ENCODE data around the gene MCU. TPM values are rescaled to one million over a fixed set of nuclear protein-coding genes. Genes with fewer than 3 reads are reported as not detected.

Gene MCU
- total RNA-seq, 1 experiment from 2014 or later = 26.8 TPM

GRCh38 chr10:72649291-72649690 is 42.7 kb upstream of the MCU start:
- Histone ChIP-seq H3K27ac (ENCODE audit: low read depth, low read length) (no peak overlapping the region), H3K36me3 (ENCODE audit: control insufficient read depth in 1 of 2, insufficient read depth in 2 of 2, low read length in 2 of 2) (no peaks in the 10 kb centered on the region), H3K4me1 (ENCODE audit: control insufficient read depth in 1 of 2, insufficient read depth in 2 of 2, low read length in 2 of 2) (no peaks in the 10 kb centered on the region), H2AFZ (ENCODE audit: low read depth, low read length, poor library complexity, severe bottlenecking) (no peak overlapping the region), H3K9me2 (ENCODE audit: insufficient read depth) (no peaks in the 10 kb centered on the region), H3K79me2 (ENCODE audit: insufficient read depth, low read length) (no peaks in the 10 kb centered on the region), H3K4me2 (ENCODE audit: low read length) (no peak overlapping the region), H3K9me3 (ENCODE audit: control insufficient read depth in 1 of 2, insufficient read depth in 1 of 2, low read depth in 1 of 2, low read length in 2 of 2) (no peaks in the 10 kb centered on the region), H3K9ac (ENCODE audit: low read length) (no peak overlapping the region), H3K27me3 (ENCODE audit: insufficient read depth, low read length) (no peaks in the 10 kb centered on the region), H3K4me3 (replicated peaks in 1 of 2; ENCODE audit: low read depth in 1 of 2, low read length in 2 of 2) (no peak overlapping the region), H4K20me1 (ENCODE audit: insufficient read depth) (no peaks in the 10 kb centered on the region)
- intact Hi-C loops (cut with micrococcal nuclease) = no loop called here
- BruUV-seq (replicated peaks) = no TSS peak
- DNase-seq (ENCODE audit: low read depth, low spot score) (no peak), ATAC-seq (no peak)
- ChIA-PET RAD21 (ENCODE audit: low non-redundant PET in 1 of 2, low total read pairs in 2 of 2, uncharacterized antibody in 2 of 2, unreplicated experiment in 2 of 2) (no interaction called here), POLR2A (no interaction called here), CTCF (no interaction called here)
- TF ChIP-seq ZBTB33 (IDR thresholded peaks at IDR 0.05; ENCODE audit: extremely low read depth, insufficient replicate concordance, low read length) (no peak), POLR2A (IDR thresholded peaks at IDR 0.05; ENCODE audit: borderline replicate concordance, extremely low read depth, insufficient read depth, insufficient read length) (no peak), ELF1 (IDR thresholded peaks at IDR 0.05; ENCODE audit: borderline replicate concordance, low read depth) (no peak), FOSL1 (IDR thresholded peaks at IDR 0.05; ENCODE audit: low read depth) (no peak), EZH2phosphoT487 (IDR thresholded peaks at IDR 0.05; ENCODE audit: borderline replicate concordance) (no peak), EZH2 (IDR thresholded peaks at IDR 0.05) (no peak), ZFX (IDR thresholded peaks at IDR 0.05) (no peak)

GRCh38 chr10:72653383-72654096 is 38.4 kb upstream of the MCU start:
- no peak overlapping the region for H3K9ac ChIP-seq (ENCODE audit: low read length)
- no peaks in the 10 kb centered on the region for H3K27me3 ChIP-seq (ENCODE audit: insufficient read depth, low read length)
- H3K36me3 ChIP-seq (ENCODE audit: control insufficient read depth in 1 of 2, insufficient read depth in 2 of 2, low read length in 2 of 2) = no peaks in the 10 kb centered on the region
- H3K4me2 ChIP-seq (ENCODE audit: low read length) = no peak overlapping the region
- H3K27ac ChIP-seq (ENCODE audit: low read depth, low read length) = no peak overlapping the region
- no peak overlapping the region for H3K4me3 ChIP-seq (replicated peaks in 1 of 2; ENCODE audit: low read depth in 1 of 2, low read length in 2 of 2)
- ChIA-PET POLR2A (no interaction called here), CTCF (no interaction called here), RAD21 (ENCODE audit: low non-redundant PET in 1 of 2, low total read pairs in 2 of 2, uncharacterized antibody in 2 of 2, unreplicated experiment in 2 of 2) (no interaction called here)
- no peaks in the 10 kb centered on the region for H3K9me2 ChIP-seq (ENCODE audit: insufficient read depth)
- intact Hi-C loops (cut with micrococcal nuclease) = no loop called here
- H3K4me1 ChIP-seq (ENCODE audit: control insufficient read depth in 1 of 2, insufficient read depth in 2 of 2, low read length in 2 of 2) = no peaks in the 10 kb centered on the region
- ATAC-seq (no peak), DNase-seq (ENCODE audit: low read depth, low spot score) (no peak)
- no TSS peak for BruUV-seq (replicated peaks)
- no peak overlapping the region for H2AFZ ChIP-seq (ENCODE audit: low read depth, low read length, poor library complexity, severe bottlenecking)
- H4K20me1 ChIP-seq (ENCODE audit: insufficient read depth) = no peaks in the 10 kb centered on the region
- no peaks in the 10 kb centered on the region for H3K79me2 ChIP-seq (ENCODE audit: insufficient read depth, low read length)
- H3K9me3 ChIP-seq (ENCODE audit: control insufficient read depth in 1 of 2, insufficient read depth in 1 of 2, low read depth in 1 of 2, low read length in 2 of 2) = no peaks in the 10 kb centered on the region
- TF ChIP-seq JUND (IDR thresholded peaks at IDR 0.05) (no peak), ATF3 (IDR thresholded peaks at IDR 0.05) (no peak), MAX (IDR thresholded peaks at IDR 0.05) (no peak), POLR2AphosphoS5 (IDR thresholded peaks at IDR 0.05; ENCODE audit: low read depth, low read length) (no peak), SIN3A (IDR thresholded peaks at IDR 0.05; ENCODE audit: low read depth) (no peak), POLR2A (IDR thresholded peaks at IDR 0.05; ENCODE audit: borderline replicate concordance, extremely low read depth, insufficient read depth, insufficient read length) (no peak), TCF7L2 (IDR thresholded peaks at IDR 0.05; ENCODE audit: borderline replicate concordance, extremely low read depth, insufficient read depth, insufficient read length) (no peak), EZH2phosphoT487 (IDR thresholded peaks at IDR 0.05; ENCODE audit: borderline replicate concordance) (no peak), REST (IDR thresholded peaks at IDR 0.05; ENCODE audit: low read depth) (no peak)

Measured in HCT116 (cell line).